Dendritic cell treated with granulocyte-macrophage colony-stimulating factor and Interleukin-4, amounts not matched to agents 40 ng/mL and 50 ng/mL, for 4 days (primary cell): Measurements from ENCODE around the gene HBM.
"Not testable (repeated sequence)": the region's sequence is repeated elsewhere in the genome, so short reads cannot be mapped to it uniquely, and the experiment has no call there.

Experiments used
- H3K27ac Mint-ChIP-seq: one replicate; pipeline ENCODE4 v1.8.0; 2022; ENCODE audit warnings: mild to moderate bottlenecking, mixed read lengths
- H3K27me3 Mint-ChIP-seq: one replicate; pipeline ENCODE4 v1.8.0; 2022; ENCODE audit warnings: mild to moderate bottlenecking, mixed read lengths
- H3K36me3 Mint-ChIP-seq: one replicate; pipeline ENCODE4 v1.8.0; 2022; ENCODE audit warnings: low read depth, mixed read lengths
- H3K4me1 Mint-ChIP-seq: one replicate; pipeline ENCODE4 v1.8.0; 2022; ENCODE audit warnings: low read depth, mixed read lengths
- H3K4me3 Mint-ChIP-seq: one replicate; pipeline ENCODE4 v1.8.0; 2022; ENCODE audit warnings: mild to moderate bottlenecking, moderate library complexity, mixed read lengths
- H3K9me3 Mint-ChIP-seq: one replicate; pipeline ENCODE4 v1.8.0; 2022; ENCODE audit warnings: mixed read lengths
- intact Hi-C: fragments of 100-400 bp; cut with micrococcal nuclease; formaldehyde crosslinking; loops from one replicate; pipeline ENCODE4 v1.15.0; 2022

HBM gene

GRCh38 chr16:193441-193840 lies 27.7 kb downstream of the HBM start:
- Mint-ChIP-seq H3K9me3 (no peaks in the 10 kb centered on the region), H3K4me3 (no peak overlapping the region), H3K36me3 (peaks cover 100% of the 10 kb centered on the region), H3K27ac (no peak overlapping the region), H3K27me3 (no peaks in the 10 kb centered on the region), H3K4me1 (peaks cover 6% of the 10 kb centered on the region)
- intact Hi-C loops, result no loop called here

GRCh38 chr16:194516-194915 lies 28.7 kb downstream of the HBM start:
- Mint-ChIP-seq H3K27me3 (no peaks in the 10 kb centered on the region), H3K27ac (no peak overlapping the region), H3K4me3 (no peak overlapping the region), H3K4me1 (peaks cover 6% of the 10 kb centered on the region), H3K9me3 (no peaks in the 10 kb centered on the region), H3K36me3 (peaks cover 100% of the 10 kb centered on the region)
- intact Hi-C loops, result no loop called here

- Mint-ChIP-seq H3K27me3 (no peaks in the 10 kb centered on the region), H3K36me3 (peaks cover 96% of the 10 kb centered on the region), H3K4me1 (no peaks in the 10 kb centered on the region), H3K27ac (no peak overlapping the region), H3K4me3 (no peak overlapping the region), H3K9me3 (no peaks in the 10 kb centered on the region)
- intact Hi-C loops, result no loop called here
Observed at GRCh38 chr16:200388-200787, 34.6 kb downstream of the HBM start.

GRCh38 chr16:203246-203645 lies 37.5 kb downstream of the HBM start:
- Mint-ChIP-seq H3K36me3 (peaks cover 95% of the 10 kb centered on the region), H3K27ac (no peak overlapping the region), H3K9me3 (no peaks in the 10 kb centered on the region), H3K4me3 (no peak overlapping the region), H3K27me3 (no peaks in the 10 kb centered on the region), H3K4me1 (no peaks in the 10 kb centered on the region)
- intact Hi-C loops, result no loop called here

GRCh38 chr16:204046-204445 lies 38.3 kb downstream of the HBM start:
- H3K4me1 Mint-ChIP-seq, H3K9me3 Mint-ChIP-seq, intact Hi-C loops, H3K27me3 Mint-ChIP-seq, H3K4me3 Mint-ChIP-seq, H3K27ac Mint-ChIP-seq: not testable (repeated sequence)
- H3K36me3 Mint-ChIP-seq, result peaks cover 95% of the 10 kb centered on the region

- H3K36me3 Mint-ChIP-seq, result peaks cover 96% of the 10 kb centered on the region
- H3K27me3 Mint-ChIP-seq, intact Hi-C loops, H3K4me3 Mint-ChIP-seq, H3K9me3 Mint-ChIP-seq, H3K4me1 Mint-ChIP-seq, H3K27ac Mint-ChIP-seq: not testable (repeated sequence)
Observed at GRCh38 chr16:209359-209758, 43.6 kb downstream of the HBM start.

- H3K27me3 Mint-ChIP-seq, H3K4me1 Mint-ChIP-seq, H3K4me3 Mint-ChIP-seq, H3K27ac Mint-ChIP-seq, H3K9me3 Mint-ChIP-seq, intact Hi-C loops: not testable (repeated sequence)
- peaks cover 98% of the 10 kb centered on the region for H3K36me3 Mint-ChIP-seq
Observed at GRCh38 chr16:211631-212180, 45.9 kb downstream of the HBM start.

- H3K4me3 Mint-ChIP-seq, result no peak overlapping the region
- no peak overlapping the region for H3K27ac Mint-ChIP-seq
- peaks cover 100% of the 10 kb centered on the region for H3K36me3 Mint-ChIP-seq
- intact Hi-C loops, result no loop called here
- no peaks in the 10 kb centered on the region for H3K27me3 Mint-ChIP-seq
- no peaks in the 10 kb centered on the region for H3K9me3 Mint-ChIP-seq
- no peaks in the 10 kb centered on the region for H3K4me1 Mint-ChIP-seq
Observed at GRCh38 chr16:212999-213398, 47.2 kb downstream of the HBM start.
